WTC11 (cell line): ENCODE results near the gene GPC6.

Source experiments
- CREB1 ChIP-seq: sonication (generic); formaldehyde crosslinking; IDR thresholded peaks from 2 replicates; pipeline ENCODE4 v1.8.0; 2023; ENCODE audit warnings: mild to moderate bottlenecking, missing genetic modification reagents
- CTCF ChIP-seq: fragments of 200-600 bp; IDR thresholded peaks from 2 replicates; pipeline ENCODE4 v1.8.0; 2022; ENCODE audit warnings: antibody characterized with exemption
- FOXP4 ChIP-seq: sonication (generic); formaldehyde crosslinking; IDR thresholded peaks from 2 replicates; pipeline ENCODE4 v1.8.0; 2022; ENCODE audit warnings: mild to moderate bottlenecking, missing genetic modification reagents
- JUN ChIP-seq: sonication (generic); formaldehyde crosslinking; IDR thresholded peaks from 2 replicates; pipeline ENCODE4 v1.8.0; 2023; ENCODE audit warnings: mild to moderate bottlenecking, missing genetic modification reagents
- MAX ChIP-seq: sonication (generic); formaldehyde crosslinking; IDR thresholded peaks from 2 replicates; pipeline ENCODE4 v1.8.0; 2022; ENCODE audit warnings: mild to moderate bottlenecking, missing genetic modification reagents
- NR2C2 ChIP-seq: sonication (generic); formaldehyde crosslinking; IDR thresholded peaks from 2 replicates; pipeline ENCODE4 v1.8.0; 2022; ENCODE audit warnings: mild to moderate bottlenecking, missing genetic modification reagents
- SP1 ChIP-seq: sonication (generic); formaldehyde crosslinking; conservative IDR thresholded peaks from 2 replicates; pipeline ENCODE4 v1.8.1; 2022; ENCODE audit warnings: missing genetic modification reagents
- TEAD1 ChIP-seq: sonication (generic); formaldehyde crosslinking; IDR thresholded peaks from 2 replicates; pipeline ENCODE4 v1.8.0; 2022; ENCODE audit warnings: mild to moderate bottlenecking, missing genetic modification reagents
- TEAD4 ChIP-seq: sonication (generic); formaldehyde crosslinking; IDR thresholded peaks from 2 replicates; pipeline ENCODE4 v1.8.0; 2022; ENCODE audit warnings: mild to moderate bottlenecking, missing genetic modification reagents
- ZBTB21 ChIP-seq: sonication (generic); formaldehyde crosslinking; IDR thresholded peaks from 2 replicates; pipeline ENCODE4 v1.8.1; 2023; ENCODE audit warnings: mild to moderate bottlenecking, missing genetic modification reagents, borderline replicate concordance
- ZNF317 ChIP-seq: sonication (generic); formaldehyde crosslinking; IDR thresholded peaks from 2 replicates; pipeline ENCODE4 v1.8.1; 2023; ENCODE audit warnings: low read depth, mild to moderate bottlenecking, moderate library complexity, missing genetic modification reagents, borderline replicate concordance
- TF ChIP-seq, protein P1 (sequence below): sonication (generic); formaldehyde crosslinking; conservative IDR thresholded peaks from 2 replicates; pipeline ENCODE4 v1.8.1; 2022; ENCODE audit warnings: mild to moderate bottlenecking, missing genetic modification reagents
- TF ChIP-seq, protein P2 (sequence below): sonication (generic); formaldehyde crosslinking; IDR thresholded peaks from 2 replicates; pipeline ENCODE4 v1.8.1; 2023; ENCODE audit warnings: mild to moderate bottlenecking, missing genetic modification reagents, moderate library complexity

- TF ChIP-seq TEAD4 (CRISPR knock-in tag) (no peak), ZBTB21 (CRISPR knock-in tag) (no peak), CTCF (no peak), TEAD1 (CRISPR knock-in tag) (no peak), JUN (CRISPR knock-in tag) (no peak), SP1 (CRISPR knock-in tag) (no peak), NR2C2 (CRISPR knock-in tag) (no peak), ZNF317 (CRISPR knock-in tag) (no peak), MAX (CRISPR knock-in tag) (no peak), CREB1 (CRISPR knock-in tag) (no peak), FOXP4 (no peak)
- TF ChIP-seq, protein P1, sequence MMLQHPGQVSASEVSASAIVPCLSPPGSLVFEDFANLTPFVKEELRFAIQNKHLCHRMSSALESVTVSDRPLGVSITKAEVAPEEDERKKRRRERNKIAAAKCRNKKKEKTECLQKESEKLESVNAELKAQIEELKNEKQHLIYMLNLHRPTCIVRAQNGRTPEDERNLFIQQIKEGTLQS (CRISPR knock-in tag) = no peak
- TF ChIP-seq, protein P2, sequence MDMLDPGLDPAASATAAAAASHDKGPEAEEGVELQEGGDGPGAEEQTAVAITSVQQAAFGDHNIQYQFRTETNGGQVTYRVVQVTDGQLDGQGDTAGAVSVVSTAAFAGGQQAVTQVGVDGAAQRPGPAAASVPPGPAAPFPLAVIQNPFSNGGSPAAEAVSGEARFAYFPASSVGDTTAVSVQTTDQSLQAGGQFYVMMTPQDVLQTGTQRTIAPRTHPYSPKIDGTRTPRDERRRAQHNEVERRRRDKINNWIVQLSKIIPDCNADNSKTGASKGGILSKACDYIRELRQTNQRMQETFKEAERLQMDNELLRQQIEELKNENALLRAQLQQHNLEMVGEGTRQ (CRISPR knock-in tag) = no peak
Observed at GRCh38 chr13:94195715-94196114, 969.1 kb downstream of the GPC6 start.
